H1 (cell line): ENCODE data around the gene OPHN1. TPM values are rescaled to one million over a fixed set of nuclear protein-coding genes. Genes with fewer than 3 reads are reported as not detected.

Source experiments
- CTCF ChIA-PET: fragments of 300-600 bp; sonication (Branson Sonifier 250); formaldehyde crosslinking; loops from one replicate; lab custom pipeline; 2021; ENCODE audit not compliant: partially characterized antibody; lab: Charles Lee
- POLR2A ChIA-PET: fragments of 300-600 bp; sonication (Branson Sonifier 250); formaldehyde crosslinking; loops from one replicate; lab custom pipeline; 2021; ENCODE audit warnings: inconsistent platforms; ENCODE audit not compliant: partially characterized antibody; lab: Charles Lee
- DNase-seq, 2 experiments: peaks; one replicate each; pipeline versions ENCODE4 v3.0.0 to v3.0.0-alpha.2; 2010 to 2022; ENCODE audit warnings: low spot score in 2 of 2, low read depth in 1 of 2, mixed read lengths in 1 of 2
- FAIRE-seq: peaks from 2 replicates; lab custom pipeline; 2011; peaks lifted over from hg19 to GRCh38; lab: Jason Lieb, UNC
- H2AFZ ChIP-seq: 2 replicates; pipeline ENCODE4 v1.8.1; 2012; ENCODE audit warnings: low read length, inconsistent platforms
- H2AK5ac ChIP-seq: 2 replicates; pipeline ENCODE4 v1.6.1; 2013; ENCODE audit warnings: low read depth, low read length
- H2BK120ac ChIP-seq: replicated peaks from 2 replicates; pipeline ENCODE3; 2013; ENCODE audit warnings: low read depth, low read length, inconsistent platforms
- H2BK12ac ChIP-seq: 2 replicates; pipeline ENCODE4 v1.6.1; 2013; ENCODE audit warnings: low read depth, low read length
- H2BK15ac ChIP-seq: 2 replicates; pipeline ENCODE4 v1.6.1; 2013; ENCODE audit warnings: low read length
- H2BK20ac ChIP-seq: 2 replicates; pipeline ENCODE4 v1.6.1; 2013; ENCODE audit warnings: low read length
- H2BK5ac ChIP-seq: 2 replicates; pipeline ENCODE4 v1.6.1; 2013; ENCODE audit warnings: low read depth, low read length
- H3K14ac ChIP-seq: 2 replicates; pipeline ENCODE4 v1.6.1; 2013; ENCODE audit warnings: inconsistent platforms; ENCODE audit not compliant: insufficient read length
- H3K18ac ChIP-seq: 2 replicates; pipeline ENCODE4 v1.6.1; 2013; ENCODE audit warnings: low read length; ENCODE audit errors: extremely low read depth
- H3K23ac ChIP-seq: 2 replicates; pipeline ENCODE4 v1.6.1; 2013; ENCODE audit warnings: inconsistent platforms; ENCODE audit not compliant: insufficient read length
- H3K23me2 ChIP-seq: 2 replicates; pipeline ENCODE4 v1.6.1; 2013; ENCODE audit warnings: low read depth, low read length
- H3K27ac ChIP-seq: 2 replicates; pipeline ENCODE4 v1.6.1; 2011; ENCODE audit warnings: low read depth, low read length, inconsistent platforms
- H3K27me3 ChIP-seq, 4 experiments: replicated peaks in 1 of 4; 1 replicate in 1 of 4; 2 replicates in 3 of 4; pipeline versions ENCODE4 v1.6.1 to v1.8.1; 2011 to 2013; ENCODE audit warnings: low read length in 3 of 4, mild to moderate bottlenecking in 3 of 4, inconsistent platforms in 2 of 4, mixed read lengths in 2 of 4, moderate library complexity in 1 of 4; ENCODE audit not compliant: control insufficient read depth in 3 of 4, insufficient read depth in 3 of 4; ENCODE audit errors: extremely low read depth in 1 of 4
- H3K36me3 ChIP-seq, 4 experiments: 2 replicates each; pipeline versions ENCODE4 v1.6.1 to v1.8.1; 2011 to 2013; ENCODE audit warnings: mild to moderate bottlenecking in 4 of 4, low read length in 3 of 4, moderate library complexity in 2 of 4, control low read depth in 1 of 4, inconsistent platforms in 1 of 4; ENCODE audit not compliant: insufficient read depth in 4 of 4, control insufficient read depth in 2 of 4
- H3K4ac ChIP-seq: replicated peaks from 2 replicates; pipeline ENCODE3; 2013; ENCODE audit warnings: low read length, low read depth, mixed read lengths, inconsistent platforms; ENCODE audit not compliant: insufficient read length
- H3K4me1 ChIP-seq, 4 experiments: replicated peaks in 1 of 4; 1 replicate in 1 of 4; 2 replicates in 3 of 4; pipeline versions ENCODE4 v1.6.1 to v1.8.1; 2011 to 2013; ENCODE audit warnings: low read length in 3 of 4, inconsistent platforms in 2 of 4, mixed read lengths in 1 of 4; ENCODE audit not compliant: insufficient read depth in 4 of 4, control insufficient read depth in 3 of 4
- H3K4me2 ChIP-seq, 2 experiments: 2 replicates each; pipeline versions ENCODE4 v1.6.1 to v1.8.1; 2011 to 2013; ENCODE audit warnings: low read depth in 2 of 2, low read length in 2 of 2, control low read depth in 1 of 2, inconsistent platforms in 1 of 2, mild to moderate bottlenecking in 1 of 2; ENCODE audit not compliant: insufficient read depth in 1 of 2
- H3K4me3 ChIP-seq, 4 experiments: fragments of 200-600, 300-600 bp in 1 of 4; sonication (generic), shearing (Covaris generic), sonication (Bioruptor Twin) in 1 of 4; 2 replicates each; pipeline versions ENCODE4 v1.5.1 to v1.8.1; 2011 to 2016; ENCODE audit warnings: low read length in 4 of 4, low read depth in 3 of 4, control low read depth in 2 of 4, inconsistent platforms in 2 of 4, mild to moderate bottlenecking in 2 of 4, mixed read lengths in 1 of 4, moderate library complexity in 1 of 4; ENCODE audit not compliant: insufficient read depth in 2 of 4; ENCODE audit errors: extremely low read depth in 1 of 4
- H3K56ac ChIP-seq: replicated peaks from 2 replicates; pipeline ENCODE3; 2013; ENCODE audit warnings: low read depth, mild to moderate bottlenecking, mixed read lengths, low read length, inconsistent platforms; ENCODE audit not compliant: insufficient read length
- H3K79me1 ChIP-seq: 2 replicates; pipeline ENCODE4 v1.6.1; 2013; ENCODE audit warnings: low read depth, low read length, control low read depth
- H3K79me2 ChIP-seq, 2 experiments: 2 replicates each; pipeline versions ENCODE4 v1.6.1 to v1.8.1; 2012 to 2013; ENCODE audit warnings: low read length in 2 of 2, mild to moderate bottlenecking in 2 of 2, inconsistent platforms in 1 of 2; ENCODE audit not compliant: insufficient read depth in 2 of 2, control insufficient read depth in 1 of 2
- H3K9ac ChIP-seq, 4 experiments: replicated peaks in 1 of 4; 1 replicate in 1 of 4; 2 replicates in 3 of 4; pipeline versions ENCODE4 v1.6.1 to v1.8.1; 2011 to 2013; ENCODE audit warnings: low read depth in 3 of 4, low read length in 3 of 4, control low read depth in 2 of 4, mild to moderate bottlenecking in 2 of 4, moderate library complexity in 2 of 4, inconsistent platforms in 1 of 4; ENCODE audit errors: extremely low read depth in 1 of 4
- H3K9me3 ChIP-seq, 2 experiments: 2 replicates each; pipeline versions ENCODE4 v1.6.1 to v1.8.1; 2012 to 2013; ENCODE audit warnings: mild to moderate bottlenecking in 2 of 2, moderate library complexity in 2 of 2, control low read depth in 1 of 2, inconsistent platforms in 1 of 2, low read depth in 1 of 2, low read length in 1 of 2, mixed read lengths in 1 of 2; ENCODE audit not compliant: insufficient read depth in 2 of 2
- H4K20me1 ChIP-seq, 2 experiments: replicated peaks in 1 of 2; 2 replicates each; pipeline versions ENCODE3 to v1.8.1; 2011 to 2013; ENCODE audit warnings: inconsistent platforms in 2 of 2, low read length in 2 of 2, mild to moderate bottlenecking in 1 of 2; ENCODE audit not compliant: insufficient read depth in 2 of 2, control insufficient read depth in 1 of 2
- H4K5ac ChIP-seq: 2 replicates; pipeline ENCODE4 v1.6.1; 2013; ENCODE audit warnings: low read length, low read depth, mixed read lengths, inconsistent platforms; ENCODE audit not compliant: insufficient read length
- H4K8ac ChIP-seq: 2 replicates; pipeline ENCODE4 v1.8.0; 2013; ENCODE audit warnings: mild to moderate bottlenecking, moderate library complexity, low read length, inconsistent platforms; ENCODE audit not compliant: insufficient read depth; ENCODE audit errors: extremely low read depth
- H4K91ac ChIP-seq: replicated peaks from 2 replicates; pipeline ENCODE3; 2013; ENCODE audit warnings: low read length, mixed read lengths, inconsistent platforms; ENCODE audit not compliant: insufficient read length
- ASH2L ChIP-seq: fragments of 200-600, 300-600 bp; sonication (generic); IDR thresholded peaks from one replicate; pipeline ENCODE4 v1.7.1; 2017; ENCODE audit warnings: low read length
- CBX8 ChIP-seq: fragments of 300-800, 300-1000 bp; sonication (generic); IDR thresholded peaks from 2 replicates; pipeline ENCODE4 v1.7.1; 2016; ENCODE audit warnings: low read depth, low read length, borderline replicate concordance
- EP300 ChIP-seq, 2 experiments: IDR thresholded peaks; 1 replicate in 1 of 2; 2 replicates in 1 of 2; pipeline ENCODE4 v1.6.1; 2011 to 2012; ENCODE audit warnings: low read depth in 2 of 2, low read length in 2 of 2, mild to moderate bottlenecking in 2 of 2, borderline replicate concordance in 1 of 2, inconsistent platforms in 1 of 2, moderate library complexity in 1 of 2
- GTF2F1 ChIP-seq: IDR thresholded peaks from 2 replicates; pipeline ENCODE4 v1.6.1; 2012; ENCODE audit warnings: low read depth, low read length, improper control_type of control experiment, borderline replicate concordance
- POLR2A ChIP-seq, 2 experiments: IDR thresholded peaks; 1 replicate in 1 of 2; 2 replicates in 1 of 2; pipeline ENCODE4 v1.6.1; 2011; ENCODE audit warnings: low read depth in 2 of 2, low read length in 2 of 2, mild to moderate bottlenecking in 2 of 2; ENCODE audit errors: control extremely low read depth in 1 of 2
- RNF2 ChIP-seq: fragments of 200-900, 300-1000 bp; sonication (generic); IDR thresholded peaks from 2 replicates; pipeline ENCODE4 v1.7.1; 2016; ENCODE audit warnings: borderline replicate concordance, low read depth, mild to moderate bottlenecking, antibody characterized with exemption, low read length; ENCODE audit not compliant: poor library complexity, severe bottlenecking; ENCODE audit errors: missing control alignments
- SIRT6 ChIP-seq: IDR thresholded peaks from one replicate; pipeline ENCODE4 v1.7.1; 2012; ENCODE audit warnings: low read length, inconsistent platforms
- SIX5 ChIP-seq: IDR thresholded peaks from 2 replicates; pipeline ENCODE4 v1.6.1; 2011; ENCODE audit warnings: mild to moderate bottlenecking, low read depth, low read length
- SP4 ChIP-seq: IDR thresholded peaks from 2 replicates; pipeline ENCODE4 v1.6.1; 2012; ENCODE audit warnings: low read length, inconsistent platforms
- SRF ChIP-seq: IDR thresholded peaks from 2 replicates; pipeline ENCODE4 v1.6.1; 2011; ENCODE audit warnings: mild to moderate bottlenecking, low read depth, low read length, moderate library complexity
- WGBS, 2 experiments: shearing (Covaris generic) in 1 of 2; methylation state at CpG; one replicate each; pipeline versions ENCODE4 v1.1.6 to v1.1.7; 2013 to 2015; ENCODE audit warnings: low lambda C conversion rate in 2 of 2, mixed read lengths in 2 of 2, inconsistent platforms in 1 of 2, low coverage in 1 of 2, missing lambda C conversion rate in 1 of 2; ENCODE audit not compliant: insufficient replicate concordance in 2 of 2, insufficient coverage in 1 of 2, insufficient read length in 1 of 2; ENCODE audit errors: extremely low coverage in 1 of 2, missing lambda C conversion rate in 1 of 2; 5-methylcytosine and 5-hydroxymethylcytosine counted together
- polyA plus RNA-seq, 7 experiments: library from polyadenylated mRNA; depleted of rRNA in 3 of 7; stranded (reverse) in 5 of 7; unstranded in 2 of 7; fragments of >200 nt in 5 of 7; fragments of 200-250 nt in 2 of 7; gene quantifications; 1 replicate in 5 of 7; 2 replicates in 1 of 7; 4 replicates in 1 of 7; pipeline versions ENCODE4 v1.2.1 to v1.2.3, GENCODE V29; 2011 to 2013; ENCODE audit warnings: missing spikeins in 2 of 7, mixed read lengths in 2 of 7
- total RNA-seq: library from RNA; stranded (reverse); fragmentation: NEBNext Ultra II Directional; extraction: Animal tissue kit (Norgen Biotek cat#: 25700); gene quantifications from 2 replicates; pipeline ENCODE4 v1.2.1, GENCODE V29; 2021
- TF ChIP-seq, protein P1 (sequence below), 3 experiments: IDR thresholded peaks; 1 replicate in 2 of 3; 2 replicates in 1 of 3; pipeline versions ENCODE4 v1.5.1 to v1.6.1; 2011; ENCODE audit warnings: low read length in 3 of 3, mild to moderate bottlenecking in 3 of 3, inconsistent platforms in 2 of 3, low read depth in 1 of 3, moderate library complexity in 1 of 3; ENCODE audit not compliant: insufficient read depth in 1 of 3; ENCODE audit errors: control extremely low read depth in 1 of 3
- TF ChIP-seq, protein P2 (sequence below): IDR thresholded peaks from 2 replicates; pipeline ENCODE4 v1.6.1; 2012; ENCODE audit warnings: inconsistent platforms

OPHN1 gene
- total and polyA plus RNA-seq, 2 of the 8 experiments (the other 6 are each of a cell fraction or from before 2014, with no cell fraction given): 1.2 to 3.5 TPM

DNA sequence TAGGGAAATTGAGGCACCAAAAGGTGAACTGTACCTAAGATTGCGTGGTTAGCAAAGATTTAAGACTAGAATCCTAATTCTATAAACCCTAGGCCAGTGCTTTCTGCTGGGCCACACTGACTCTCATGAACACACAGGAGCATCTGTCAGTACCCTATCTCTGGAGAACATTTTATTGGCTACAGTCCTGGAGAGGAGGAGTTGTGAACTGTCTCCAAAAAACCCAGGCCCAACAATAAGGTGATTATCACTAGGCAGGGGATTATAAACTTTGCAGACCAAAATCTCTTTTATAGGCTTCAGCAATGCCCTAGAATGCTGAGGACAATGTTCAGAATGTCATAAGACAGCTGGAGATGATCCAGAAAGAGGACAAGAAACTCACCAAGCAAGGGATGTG, 24.1 kb downstream of the OPHN1 start:
- CTCF ChIA-PET: no interaction called here
- Histone ChIP-seq H2BK120ac (no peak overlapping the region), H3K4me1 (no peaks in the 10 kb centered on the region), H3K23me2 (no peaks in the 10 kb centered on the region), H3K14ac (no peak overlapping the region), H2BK12ac (no peak overlapping the region), H2BK15ac (no peak overlapping the region), H3K9ac (no peak overlapping the region), H4K8ac (no peak overlapping the region), H4K91ac (no peak overlapping the region), H3K4me3 (no peak overlapping the region), H3K23ac (no peak overlapping the region), H4K5ac (no peak overlapping the region), H3K4me2 (no peak overlapping the region), H3K56ac (no peak overlapping the region), H2BK5ac (no peak overlapping the region), H3K9me3 (no peaks in the 10 kb centered on the region), H3K36me3 (no peaks in the 10 kb centered on the region), H3K79me1 (no peaks in the 10 kb centered on the region), H3K79me2 (no peaks in the 10 kb centered on the region), H2AK5ac (no peak overlapping the region), H3K27me3 (no peaks in the 10 kb centered on the region), H4K20me1 (no peaks in the 10 kb centered on the region), H2AFZ (no peak overlapping the region), H3K4ac (no peak overlapping the region), H3K27ac (no peak overlapping the region), H2BK20ac (no peak overlapping the region), H3K18ac (no peak overlapping the region)
- POLR2A ChIA-PET: no interaction called here
- FAIRE-seq: no peak
- DNase-seq: no peak
- 100% methylated on average over 1 of the region's 1 CpG; no CpG with 5 or more reads in 1 of the 2 experiments for WGBS, 2 experiments
- TF ChIP-seq EP300 (IDR thresholded peaks at IDR 0.05; ENCODE audit: borderline replicate concordance in 1 of 2, low read depth in 2 of 2, low read length in 2 of 2): no peak
- TF ChIP-seq POLR2A (IDR thresholded peaks at IDR 0.05; ENCODE audit: control extremely low read depth in 1 of 2, low read depth in 2 of 2, low read length in 2 of 2): no peak
- TF ChIP-seq, protein P1, sequence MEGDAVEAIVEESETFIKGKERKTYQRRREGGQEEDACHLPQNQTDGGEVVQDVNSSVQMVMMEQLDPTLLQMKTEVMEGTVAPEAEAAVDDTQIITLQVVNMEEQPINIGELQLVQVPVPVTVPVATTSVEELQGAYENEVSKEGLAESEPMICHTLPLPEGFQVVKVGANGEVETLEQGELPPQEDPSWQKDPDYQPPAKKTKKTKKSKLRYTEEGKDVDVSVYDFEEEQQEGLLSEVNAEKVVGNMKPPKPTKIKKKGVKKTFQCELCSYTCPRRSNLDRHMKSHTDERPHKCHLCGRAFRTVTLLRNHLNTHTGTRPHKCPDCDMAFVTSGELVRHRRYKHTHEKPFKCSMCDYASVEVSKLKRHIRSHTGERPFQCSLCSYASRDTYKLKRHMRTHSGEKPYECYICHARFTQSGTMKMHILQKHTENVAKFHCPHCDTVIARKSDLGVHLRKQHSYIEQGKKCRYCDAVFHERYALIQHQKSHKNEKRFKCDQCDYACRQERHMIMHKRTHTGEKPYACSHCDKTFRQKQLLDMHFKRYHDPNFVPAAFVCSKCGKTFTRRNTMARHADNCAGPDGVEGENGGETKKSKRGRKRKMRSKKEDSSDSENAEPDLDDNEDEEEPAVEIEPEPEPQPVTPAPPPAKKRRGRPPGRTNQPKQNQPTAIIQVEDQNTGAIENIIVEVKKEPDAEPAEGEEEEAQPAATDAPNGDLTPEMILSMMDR (IDR thresholded peaks at IDR 0.05; ENCODE audit: control extremely low read depth in 1 of 3, insufficient read depth in 1 of 3, low read depth in 1 of 3, low read length in 3 of 3): no peak
- no peak for TF ChIP-seq SP4
- TF ChIP-seq SIX5: no peak
- TF ChIP-seq GTF2F1: no peak
- no peak for TF ChIP-seq ASH2L
- TF ChIP-seq SRF: no peak
- TF ChIP-seq RNF2: no peak
- TF ChIP-seq SIRT6: no peak
- TF ChIP-seq, protein P2, sequence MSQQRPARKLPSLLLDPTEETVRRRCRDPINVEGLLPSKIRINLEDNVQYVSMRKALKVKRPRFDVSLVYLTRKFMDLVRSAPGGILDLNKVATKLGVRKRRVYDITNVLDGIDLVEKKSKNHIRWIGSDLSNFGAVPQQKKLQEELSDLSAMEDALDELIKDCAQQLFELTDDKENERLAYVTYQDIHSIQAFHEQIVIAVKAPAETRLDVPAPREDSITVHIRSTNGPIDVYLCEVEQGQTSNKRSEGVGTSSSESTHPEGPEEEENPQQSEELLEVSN: no peak
- TF ChIP-seq CBX8: no peak
